BLaER1 treated with 17β-estradiol and CSF1 and Interleukin-3, amounts not matched to agents 10 nM and 100 nM (cell line): ENCODE data around the gene GPR32.
"Not testable (repeated sequence)": the region's sequence is repeated elsewhere in the genome, so short reads cannot be mapped to it uniquely, and the experiment has no call there.

Source experiments
- H3K27ac ChIP-seq, 11 experiments: shearing (Covaris generic); formaldehyde crosslinking; 2 replicates each; pipeline ENCODE4 v1.8.1; 2022
- H3K27me3 ChIP-seq, 11 experiments: shearing (Covaris generic); formaldehyde crosslinking; 2 replicates each; pipeline ENCODE4 v1.8.1; 2022
- H3K36me3 ChIP-seq, 11 experiments: shearing (Covaris generic); formaldehyde crosslinking; 2 replicates each; pipeline ENCODE4 v1.8.1; 2022
- H3K4me1 ChIP-seq, 10 experiments: shearing (Covaris generic); formaldehyde crosslinking; 2 replicates each; pipeline ENCODE4 v1.8.1; 2022
- H3K4me2 ChIP-seq, 11 experiments: shearing (Covaris generic); formaldehyde crosslinking; 2 replicates each; pipeline ENCODE4 v1.8.1; 2022
- H3K4me3 ChIP-seq, 10 experiments: shearing (Covaris generic); formaldehyde crosslinking; 2 replicates each; pipeline ENCODE4 v1.8.1; 2022
- H3K9ac ChIP-seq, 11 experiments: shearing (Covaris generic); formaldehyde crosslinking; 2 replicates each; pipeline ENCODE4 v1.8.1; 2022
- H3K9me3 ChIP-seq, 11 experiments: shearing (Covaris generic); formaldehyde crosslinking; replicated peaks in 1 of 11; 2 replicates each; pipeline ENCODE4 v1.8.1; 2022
- H4K20me1 ChIP-seq, 11 experiments: shearing (Covaris generic); formaldehyde crosslinking; 2 replicates each; pipeline ENCODE4 v1.8.1; 2022
- Cebpa-rat ChIP-seq, 11 experiments: shearing (Covaris generic); IDR thresholded peaks; 2 replicates each; pipeline ENCODE4 v1.8.1; 2022

GPR32 gene

GRCh38 chr19:50799547-50799851, 29.2 kb downstream of the GPR32 start:
- peaks cover 0 to 94% (median 92%) of the 10 kb centered on the region in 11 experiments; a peak in 19 of 22 replicates for H4K20me1 ChIP-seq
- no peak overlapping the region for H3K27ac ChIP-seq
- no peak for TF ChIP-seq Cebpa-rat (IDR thresholded peaks at IDR 0.05)
- H3K36me3 ChIP-seq = peaks cover 53 to 83% (median 77%) of the 10 kb centered on the region in 11 experiments
- no peak overlapping the region for H3K4me3 ChIP-seq
- peaks cover 18 to 85% (median 70%) of the 10 kb centered on the region in 10 experiments for H3K4me1 ChIP-seq
- H3K9ac ChIP-seq = peak overlapping the region in 7 of 11 experiments; percentile 28 to 49 (median 40); a peak in 9 of 22 replicates
- no peaks in the 10 kb centered on the region for H3K27me3 ChIP-seq
- peak overlapping the region in 3 of 11 experiments; percentile 26 to 31 (median 26); a peak in 3 of 22 replicates for H3K4me2 ChIP-seq
- no peaks in the 10 kb centered on the region for H3K9me3 ChIP-seq

GRCh38 chr19:50801107-50801506, 30.8 kb downstream of the GPR32 start:
- peak overlapping the region in 9 of 11 experiments; percentile 1 to 42 (median 31); a peak in 8 of 22 replicates for H3K9ac ChIP-seq
- peaks cover 53 to 76% (median 69%) of the 10 kb centered on the region in 11 experiments for H3K36me3 ChIP-seq
- no peaks in the 10 kb centered on the region for H3K27me3 ChIP-seq
- peaks cover 26 to 77% (median 64%) of the 10 kb centered on the region in 10 experiments for H3K4me1 ChIP-seq
- H3K9me3 ChIP-seq = no peaks in the 10 kb centered on the region
- H3K4me3 ChIP-seq = peak overlapping the region in 1 of 10 experiments; percentile 42; a peak in 1 of 20 replicates
- no peak overlapping the region for H3K27ac ChIP-seq
- peaks cover 0 to 78% (median 76%) of the 10 kb centered on the region in 11 experiments; a peak in 19 of 22 replicates for H4K20me1 ChIP-seq
- peak overlapping the region in 8 of 11 experiments; percentile 8 to 96 (median 44); a peak in 12 of 22 replicates for H3K4me2 ChIP-seq
- TF ChIP-seq Cebpa-rat (IDR thresholded peaks at IDR 0.05) = no peak

- H3K9ac ChIP-seq = peak overlapping the region; percentile 93 to 100 (median 97)
- H3K27me3 ChIP-seq = no peaks in the 10 kb centered on the region
- H4K20me1 ChIP-seq = peaks cover 0 to 51% (median 48%) of the 10 kb centered on the region in 11 experiments; a peak in 18 of 22 replicates
- H3K4me2 ChIP-seq = peak overlapping the region; percentile 81 to 100 (median 96)
- H3K4me1 ChIP-seq = peaks cover 26 to 52% (median 45%) of the 10 kb centered on the region in 10 experiments
- no peaks in the 10 kb centered on the region for H3K9me3 ChIP-seq
- peak overlapping the region; percentile 73 to 98 (median 90) for H3K4me3 ChIP-seq
- H3K27ac ChIP-seq = peak overlapping the region; percentile 94 to 100 (median 98)
- H3K36me3 ChIP-seq = peaks cover 31 to 48% (median 42%) of the 10 kb centered on the region in 11 experiments
- TF ChIP-seq Cebpa-rat (IDR thresholded peaks at IDR 0.05) = no peak
Measured at GRCh38 chr19:50803633-50804419, 33.6 kb downstream of the GPR32 start.

- peaks cover 0 to 43% (median 40%) of the 10 kb centered on the region in 11 experiments; a peak in 18 of 22 replicates for H4K20me1 ChIP-seq
- H3K36me3 ChIP-seq = peaks cover 24 to 40% (median 34%) of the 10 kb centered on the region in 11 experiments
- peak overlapping the region; percentile 63 to 100 (median 77) for H3K4me2 ChIP-seq
- H3K9me3 ChIP-seq = no peaks in the 10 kb centered on the region
- no peaks in the 10 kb centered on the region for H3K27me3 ChIP-seq
- H3K27ac ChIP-seq = peak overlapping the region; percentile 94 to 100 (median 98)
- TF ChIP-seq Cebpa-rat (IDR thresholded peaks at IDR 0.05) = peak in 4 of 11 experiments; percentile 16 to 57 (median 42); a peak in 5 of 22 replicates
- peak overlapping the region; percentile 73 to 98 (median 90) for H3K4me3 ChIP-seq
- peak overlapping the region; percentile 93 to 100 (median 97) for H3K9ac ChIP-seq
- H3K4me1 ChIP-seq = peaks cover 26 to 47% (median 39%) of the 10 kb centered on the region in 10 experiments
Measured at GRCh38 chr19:50804420-50805272, 34.4 kb downstream of the GPR32 start.

GRCh38 chr19:50808856-50809255, 38.6 kb downstream of the GPR32 start:
- H3K4me1 ChIP-seq = peaks cover 6 to 9% (median 8%) of the 10 kb centered on the region in 10 experiments; a peak in 15 of 20 replicates
- no peak overlapping the region for H3K4me2 ChIP-seq
- H3K27me3 ChIP-seq = no peaks in the 10 kb centered on the region
- no peaks in the 10 kb centered on the region for H3K36me3 ChIP-seq
- peaks cover 0 to under 1% (median 0%) of the 10 kb centered on the region in 11 experiments; a peak in 5 of 22 replicates for H4K20me1 ChIP-seq
- no peak overlapping the region for H3K9ac ChIP-seq
- TF ChIP-seq Cebpa-rat (IDR thresholded peaks at IDR 0.05) = no peak
- H3K27ac ChIP-seq = no peak overlapping the region
- no peaks in the 10 kb centered on the region for H3K9me3 ChIP-seq
- H3K4me3 ChIP-seq = no peak overlapping the region

- not testable (repeated sequence) for H3K4me1 ChIP-seq, H3K4me2 ChIP-seq, H3K9me3 ChIP-seq, H3K27me3 ChIP-seq, H3K4me3 ChIP-seq, H4K20me1 ChIP-seq, H3K9ac ChIP-seq, H3K27ac ChIP-seq, H3K36me3 ChIP-seq
Measured at GRCh38 chr19:50811622-50812238, 41.5 kb downstream of the GPR32 start.

GRCh38 chr19:50812474-50812873, 42.2 kb downstream of the GPR32 start:
- TF ChIP-seq Cebpa-rat (IDR thresholded peaks at IDR 0.05) = no peak
- no peak overlapping the region for H3K9ac ChIP-seq
- no peak overlapping the region for H3K4me2 ChIP-seq
- peaks cover 0 to 5% (median 0%) of the 10 kb centered on the region in 11 experiments; a peak in 1 of 22 replicates for H3K9me3 ChIP-seq
- H3K36me3 ChIP-seq = no peaks in the 10 kb centered on the region
- H3K27me3 ChIP-seq = no peaks in the 10 kb centered on the region
- H3K4me3 ChIP-seq = no peak overlapping the region
- no peaks in the 10 kb centered on the region for H4K20me1 ChIP-seq
- H3K27ac ChIP-seq = no peak overlapping the region
- H3K4me1 ChIP-seq = peaks cover 0 to 6% (median 6%) of the 10 kb centered on the region in 10 experiments; a peak in 18 of 20 replicates

- H3K9ac ChIP-seq = no peak overlapping the region
- no peak for TF ChIP-seq Cebpa-rat (IDR thresholded peaks at IDR 0.05)
- H3K4me1 ChIP-seq = peaks cover 20 to 30% (median 30%) of the 10 kb centered on the region in 10 experiments
- H3K9me3 ChIP-seq = peaks cover 0 to 5% (median 0%) of the 10 kb centered on the region in 11 experiments; a peak in 1 of 22 replicates
- no peak overlapping the region for H3K4me2 ChIP-seq
- H3K27ac ChIP-seq = no peak overlapping the region
- H4K20me1 ChIP-seq = no peaks in the 10 kb centered on the region
- H3K27me3 ChIP-seq = no peaks in the 10 kb centered on the region
- H3K4me3 ChIP-seq = no peak overlapping the region
- H3K36me3 ChIP-seq = no peaks in the 10 kb centered on the region
Measured at GRCh38 chr19:50814883-50815282, 44.6 kb downstream of the GPR32 start.
